Colonic mucosa (tissue), 4 donors: ENCODE data around the gene ADAM12. TPM values are rescaled to one million over a fixed set of nuclear protein-coding genes. Genes with fewer than 3 reads are reported as not detected.

Experiments used
- DNase-seq: peaks from one replicate; pipeline ENCODE4 v3.0.0-alpha.2; 2020
- H3K27ac ChIP-seq: fragments of 200-600 bp; one replicate; pipeline ENCODE4 v1.8.0; 2021
- H3K27me3 ChIP-seq: fragments of 200-600 bp; one replicate; pipeline ENCODE4 v1.8.0; 2021
- H3K36me3 ChIP-seq: fragments of 200-600 bp; one replicate; pipeline ENCODE4 v1.8.0; 2021
- H3K4me1 ChIP-seq: fragments of 200-600 bp; one replicate; pipeline ENCODE4 v1.8.0; 2021; ENCODE audit warnings: mild to moderate bottlenecking
- H3K4me3 ChIP-seq: fragments of 200-600 bp; one replicate; pipeline ENCODE4 v1.8.0; 2021
- H3K9ac ChIP-seq, 2 donors: one replicate each; pipeline ENCODE4 v1.7.0; 2013; ENCODE audit warnings: control low read depth in 2 of 2, low read depth in 2 of 2, low read length in 2 of 2
- H3K9me3 ChIP-seq: fragments of 200-600 bp; one replicate; pipeline ENCODE4 v1.8.0; 2021
- intact Hi-C: fragments of 100-400 bp; cut with DNase I; formaldehyde crosslinking; loops from one replicate; pipeline ENCODE4 v1.14.1; 2022
- total RNA-seq, 2 donors: library from RNA; stranded (reverse); fragmentation: NEBNext Ultra II Directional in 1 of 2; extraction: Animal tissue kit (Norgen Biotek cat#: 25700) in 1 of 2; gene quantifications; one replicate each; pipeline ENCODE4 v1.2.1, GENCODE V29; 2021
- TF ChIP-seq, protein P1 (sequence below): fragments of 200-600 bp; IDR thresholded peaks from one replicate; pipeline ENCODE4 v1.8.0; 2022; ENCODE audit warnings: antibody characterized with exemption, mild to moderate bottlenecking
- donor health status: healthy.
- donor health status: DM: no; HTN: no; CAD: no.
- donor health status: DM: no; HTN: no; CAD: no.

ADAM12 gene
- total RNA-seq, 2 donors from 2014 or later, result 0.30 to 0.64 TPM

DNA sequence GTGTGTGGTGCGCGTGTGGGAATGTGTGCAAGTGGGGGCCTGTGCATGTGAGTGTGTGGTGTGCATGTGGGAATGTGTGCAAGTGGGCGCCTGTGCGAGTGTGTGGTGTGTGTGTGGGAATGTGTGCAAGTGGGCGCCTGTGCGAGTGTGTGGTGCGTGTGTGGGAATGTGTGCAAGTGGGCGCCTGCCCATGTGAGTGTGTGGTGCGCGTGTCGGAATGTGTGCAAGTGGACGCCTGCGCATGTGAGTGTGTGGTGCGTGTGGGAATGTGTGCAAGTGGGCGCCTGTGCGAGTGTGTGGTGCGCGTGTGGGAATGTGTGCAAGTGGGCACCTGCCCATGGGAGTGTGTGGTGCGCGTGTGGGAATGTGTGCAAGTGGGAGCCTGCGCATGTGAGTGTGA, 259.7 kb downstream of the ADAM12 start:
- Histone ChIP-seq H3K27ac (no peak overlapping the region), H3K36me3 (no peaks in the 10 kb centered on the region), H3K27me3 (no peaks in the 10 kb centered on the region), H3K9ac (no peak overlapping the region), H3K9me3 (no peaks in the 10 kb centered on the region), H3K4me1 (no peaks in the 10 kb centered on the region), H3K4me3 (no peak overlapping the region)
- TF ChIP-seq, protein P1, sequence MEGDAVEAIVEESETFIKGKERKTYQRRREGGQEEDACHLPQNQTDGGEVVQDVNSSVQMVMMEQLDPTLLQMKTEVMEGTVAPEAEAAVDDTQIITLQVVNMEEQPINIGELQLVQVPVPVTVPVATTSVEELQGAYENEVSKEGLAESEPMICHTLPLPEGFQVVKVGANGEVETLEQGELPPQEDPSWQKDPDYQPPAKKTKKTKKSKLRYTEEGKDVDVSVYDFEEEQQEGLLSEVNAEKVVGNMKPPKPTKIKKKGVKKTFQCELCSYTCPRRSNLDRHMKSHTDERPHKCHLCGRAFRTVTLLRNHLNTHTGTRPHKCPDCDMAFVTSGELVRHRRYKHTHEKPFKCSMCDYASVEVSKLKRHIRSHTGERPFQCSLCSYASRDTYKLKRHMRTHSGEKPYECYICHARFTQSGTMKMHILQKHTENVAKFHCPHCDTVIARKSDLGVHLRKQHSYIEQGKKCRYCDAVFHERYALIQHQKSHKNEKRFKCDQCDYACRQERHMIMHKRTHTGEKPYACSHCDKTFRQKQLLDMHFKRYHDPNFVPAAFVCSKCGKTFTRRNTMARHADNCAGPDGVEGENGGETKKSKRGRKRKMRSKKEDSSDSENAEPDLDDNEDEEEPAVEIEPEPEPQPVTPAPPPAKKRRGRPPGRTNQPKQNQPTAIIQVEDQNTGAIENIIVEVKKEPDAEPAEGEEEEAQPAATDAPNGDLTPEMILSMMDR, result no peak
- peak; percentile 6 for DNase-seq
- intact Hi-C loops, result no loop called here

DNA sequence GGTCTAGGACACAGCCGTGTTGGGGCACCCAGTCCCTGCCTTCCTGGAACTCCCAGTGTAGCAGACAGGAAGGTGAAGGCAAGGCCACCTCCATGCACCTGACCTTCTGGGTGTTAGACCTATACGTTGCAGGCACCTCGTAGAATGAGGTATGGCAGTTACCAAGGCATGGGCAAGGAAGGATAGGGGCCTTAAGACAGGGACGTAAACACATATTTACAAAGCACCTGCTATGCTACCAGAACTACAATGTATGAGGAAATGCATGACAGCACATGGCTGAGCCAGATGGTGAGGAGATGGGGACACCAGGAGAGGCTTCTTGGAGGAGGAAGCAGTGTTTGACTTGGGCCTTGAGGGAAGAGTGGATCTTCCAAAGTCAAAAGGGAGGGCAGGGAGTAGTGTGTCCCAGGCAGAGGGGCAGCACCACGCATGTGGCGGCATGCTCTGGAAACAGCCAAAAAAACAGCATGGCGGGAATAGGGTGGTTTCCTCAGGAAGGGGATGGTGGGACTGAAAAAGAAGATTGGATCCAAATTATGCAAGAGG, 260.7 kb downstream of the ADAM12 start:
- TF ChIP-seq, protein P1, result no peak
- H3K4me1 ChIP-seq, result no peaks in the 10 kb centered on the region
- no peaks in the 10 kb centered on the region for H3K9me3 ChIP-seq
- no peaks in the 10 kb centered on the region for H3K27me3 ChIP-seq
- no peak overlapping the region for H3K4me3 ChIP-seq
- DNase-seq, result peak; percentile 8
- intact Hi-C loops, result no loop called here
- no peak overlapping the region for H3K27ac ChIP-seq
- no peaks in the 10 kb centered on the region for H3K36me3 ChIP-seq
- no peak overlapping the region for H3K9ac ChIP-seq

DNA sequence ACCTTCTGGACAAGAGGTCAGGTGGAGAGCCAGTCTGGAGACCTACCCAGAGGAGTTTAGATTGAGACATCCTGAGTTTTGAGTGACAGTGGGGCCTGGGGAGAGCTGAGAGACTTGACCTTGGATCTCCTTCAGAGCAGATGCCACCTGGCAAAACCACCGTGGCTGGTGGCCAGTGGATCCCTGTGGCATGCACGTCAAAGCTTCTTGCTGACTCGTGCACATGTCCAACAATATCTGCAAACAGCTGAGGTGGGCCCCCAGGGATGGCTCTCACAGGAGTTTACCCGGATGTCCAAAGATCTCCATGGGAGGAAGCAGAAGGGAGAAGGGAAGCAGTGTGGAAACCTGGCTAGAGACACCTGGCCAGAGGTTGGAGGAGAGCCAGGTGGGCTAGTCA, 261.4 kb downstream of the ADAM12 start:
- Histone ChIP-seq H3K4me3 (no peak overlapping the region), H3K36me3 (no peaks in the 10 kb centered on the region), H3K4me1 (no peaks in the 10 kb centered on the region), H3K27ac (no peak overlapping the region), H3K9me3 (no peaks in the 10 kb centered on the region), H3K9ac (no peak overlapping the region), H3K27me3 (no peaks in the 10 kb centered on the region)
- intact Hi-C loops, result no loop called here
- DNase-seq, result peak; percentile 12
- TF ChIP-seq, protein P1, result no peak

DNA sequence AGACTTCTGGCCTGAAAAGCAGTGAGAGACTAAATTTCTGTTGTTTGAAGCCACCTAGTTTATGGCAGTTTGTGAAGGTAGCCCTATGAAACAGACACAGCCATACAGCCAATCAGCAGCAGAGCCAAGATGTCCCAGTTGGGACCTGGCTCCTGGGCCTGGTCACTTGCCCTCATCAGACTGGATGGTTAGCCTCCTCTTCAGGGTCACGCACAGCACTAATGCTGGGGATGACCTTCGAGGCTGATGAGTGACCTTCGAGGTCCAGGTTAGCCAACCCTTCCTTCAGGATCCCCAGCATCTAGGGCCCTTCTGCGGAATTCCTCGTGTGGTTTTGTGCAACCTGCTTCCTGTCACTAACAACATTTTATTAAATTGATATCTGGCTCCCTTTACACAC, 262.3 kb downstream of the ADAM12 start:
- TF ChIP-seq, protein P1, result no peak
- Histone ChIP-seq H3K36me3 (no peaks in the 10 kb centered on the region), H3K9ac (no peak overlapping the region), H3K9me3 (no peaks in the 10 kb centered on the region), H3K27ac (no peak overlapping the region), H3K4me1 (no peaks in the 10 kb centered on the region), H3K27me3 (no peaks in the 10 kb centered on the region), H3K4me3 (no peak overlapping the region)
- intact Hi-C loops, result no loop called here
- DNase-seq, result no peak

DNA sequence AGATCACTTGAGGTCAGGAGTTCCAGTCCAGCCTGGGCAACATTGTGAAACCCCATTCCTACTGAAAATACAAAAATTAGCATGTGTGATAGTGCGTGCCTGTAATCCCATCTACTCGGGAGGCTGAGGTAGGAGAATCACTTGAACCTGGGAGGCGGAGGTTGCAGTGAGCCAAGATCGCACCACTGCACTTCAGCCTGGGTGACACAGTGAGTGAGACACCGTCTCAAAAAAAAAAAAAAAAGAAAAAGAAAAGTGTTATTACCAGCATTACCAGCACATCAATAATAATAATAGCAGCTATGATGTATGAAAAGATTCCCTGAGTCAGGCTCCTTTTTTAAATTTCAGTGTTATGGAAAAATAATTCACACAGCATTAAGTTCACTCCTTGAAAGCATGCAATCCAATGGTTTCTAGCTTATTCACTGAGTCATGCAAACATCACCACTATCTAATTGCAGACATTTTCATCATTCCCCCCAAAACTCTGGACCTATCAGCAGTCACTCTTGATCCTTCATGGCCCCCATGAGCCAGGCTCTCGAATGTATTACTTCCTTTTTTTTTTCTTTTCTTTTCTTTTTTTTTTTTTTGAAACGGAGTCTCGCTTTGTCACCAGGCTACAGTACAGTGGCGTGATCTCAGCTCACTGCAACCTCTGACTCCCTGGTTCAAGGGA, 263.5 kb downstream of the ADAM12 start:
- Histone ChIP-seq H3K27me3 (no peaks in the 10 kb centered on the region), H3K9me3 (no peaks in the 10 kb centered on the region), H3K36me3 (no peaks in the 10 kb centered on the region), H3K4me3 (no peak overlapping the region), H3K27ac (no peak overlapping the region), H3K4me1 (no peaks in the 10 kb centered on the region), H3K9ac (no peak overlapping the region)
- peak; percentile 0 for DNase-seq
- TF ChIP-seq, protein P1, result no peak
- intact Hi-C loops, result no loop called here
